Brain microvascular endothelial cell (primary cell): ENCODE results near the gene MYLK.

Experiments
- DNase-seq: peaks from one replicate; pipeline ENCODE4 v3.0.0-alpha.2; 2020
- H3K27ac ChIP-seq: fragments of 250-450 bp; sonication (Bioruptor Pico); 2 replicates; pipeline ENCODE4 v1.5.1; 2020; ENCODE audit warnings: mild to moderate bottlenecking, moderate library complexity
- H3K27me3 ChIP-seq: fragments of 250-450 bp; sonication (Bioruptor Pico); replicated peaks from 2 replicates; pipeline ENCODE4 v1.5.1; 2020; ENCODE audit warnings: mild to moderate bottlenecking
- H3K36me3 ChIP-seq: fragments of 250-450 bp; sonication (Bioruptor Pico); replicated peaks from 2 replicates; pipeline ENCODE4 v1.5.1; 2020; ENCODE audit warnings: mild to moderate bottlenecking
- H3K4me3 ChIP-seq: 2 replicates; pipeline ENCODE4 v1.5.1; 2011; ENCODE audit warnings: low read depth, mild to moderate bottlenecking, control low read depth, low read length, moderate library complexity
- in situ Hi-C: cut with HindIII; loops from 2 replicates; pipeline ENCODE4 v1.10.0; 2017; ENCODE audit warnings: low sequenced_read_pairs, low pct_ligation_motif_present
- TF ChIP-seq, protein P1 (sequence below): IDR thresholded peaks from 2 replicates; pipeline ENCODE4 v1.5.1; 2011; ENCODE audit warnings: low read depth, mild to moderate bottlenecking, moderate library complexity, low read length, control low read depth, inconsistent platforms; ENCODE audit errors: missing control alignments

The MYLK gene

DNA sequence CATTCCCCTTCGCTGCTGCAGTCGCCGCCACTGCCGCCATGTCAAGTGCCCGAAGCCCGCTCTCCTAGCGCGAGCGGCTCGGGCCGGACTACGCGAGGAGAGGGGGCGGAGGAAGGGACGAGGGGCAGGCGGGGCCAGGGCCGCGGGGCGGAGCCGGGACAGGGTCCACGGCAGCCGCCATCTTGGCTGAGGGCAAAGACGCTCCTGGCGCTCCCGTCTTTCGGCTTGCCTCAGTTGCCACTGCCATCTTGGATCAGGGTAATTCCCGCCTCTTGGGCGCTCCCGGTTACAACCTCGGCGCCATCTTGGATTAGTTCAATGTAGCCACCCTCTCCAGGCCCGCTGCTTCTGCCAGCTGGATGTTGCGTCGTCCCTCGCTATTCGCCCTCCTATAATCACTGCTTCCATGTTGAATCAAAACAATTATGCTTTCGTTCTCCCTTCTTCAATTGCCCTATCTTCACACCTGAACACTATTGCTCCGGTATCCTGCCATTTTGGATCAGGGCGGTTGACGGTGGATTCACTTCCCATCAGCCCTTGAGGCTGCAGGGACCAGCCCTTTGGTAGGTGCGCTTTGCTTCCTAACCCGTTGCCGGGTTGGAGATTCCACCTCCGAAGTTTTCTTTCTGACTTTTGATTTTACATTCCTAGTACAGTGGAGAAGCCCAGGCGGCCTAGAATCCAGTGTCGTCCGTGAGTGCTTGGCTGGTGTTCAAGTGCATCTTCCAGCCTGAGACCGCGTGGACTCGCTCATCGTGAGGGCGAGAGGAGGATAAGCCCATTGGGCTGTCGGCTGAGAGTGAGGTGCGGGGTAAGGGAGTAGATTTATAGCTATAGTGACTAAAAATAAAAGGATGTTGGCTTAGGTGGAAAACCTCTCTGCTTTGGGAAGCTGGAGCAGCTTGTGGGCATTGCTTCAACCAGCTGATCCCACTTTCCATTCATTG lies 298.9 kb downstream of the MYLK start, which contains the start of gene HACD2:
Gene HACD2, minus strand, starts transcription at position 66 of the 950 bp plus-strand sequence. Its CDS starts 26 bp downstream, at position 40.
- Histone ChIP-seq H3K36me3 (no peaks in the 10 kb centered on the region), H3K27ac (peak within 1 kb of the TSS; percentile 82), H3K4me3 (peak within 1 kb of the TSS; percentile 85), H3K27me3 (no peaks in the 10 kb centered on the region)
- TF ChIP-seq, protein P1, sequence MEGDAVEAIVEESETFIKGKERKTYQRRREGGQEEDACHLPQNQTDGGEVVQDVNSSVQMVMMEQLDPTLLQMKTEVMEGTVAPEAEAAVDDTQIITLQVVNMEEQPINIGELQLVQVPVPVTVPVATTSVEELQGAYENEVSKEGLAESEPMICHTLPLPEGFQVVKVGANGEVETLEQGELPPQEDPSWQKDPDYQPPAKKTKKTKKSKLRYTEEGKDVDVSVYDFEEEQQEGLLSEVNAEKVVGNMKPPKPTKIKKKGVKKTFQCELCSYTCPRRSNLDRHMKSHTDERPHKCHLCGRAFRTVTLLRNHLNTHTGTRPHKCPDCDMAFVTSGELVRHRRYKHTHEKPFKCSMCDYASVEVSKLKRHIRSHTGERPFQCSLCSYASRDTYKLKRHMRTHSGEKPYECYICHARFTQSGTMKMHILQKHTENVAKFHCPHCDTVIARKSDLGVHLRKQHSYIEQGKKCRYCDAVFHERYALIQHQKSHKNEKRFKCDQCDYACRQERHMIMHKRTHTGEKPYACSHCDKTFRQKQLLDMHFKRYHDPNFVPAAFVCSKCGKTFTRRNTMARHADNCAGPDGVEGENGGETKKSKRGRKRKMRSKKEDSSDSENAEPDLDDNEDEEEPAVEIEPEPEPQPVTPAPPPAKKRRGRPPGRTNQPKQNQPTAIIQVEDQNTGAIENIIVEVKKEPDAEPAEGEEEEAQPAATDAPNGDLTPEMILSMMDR, result no peak
- DNase-seq, result peak; percentile 97
- in situ Hi-C loops, result no loop called here

DNA sequence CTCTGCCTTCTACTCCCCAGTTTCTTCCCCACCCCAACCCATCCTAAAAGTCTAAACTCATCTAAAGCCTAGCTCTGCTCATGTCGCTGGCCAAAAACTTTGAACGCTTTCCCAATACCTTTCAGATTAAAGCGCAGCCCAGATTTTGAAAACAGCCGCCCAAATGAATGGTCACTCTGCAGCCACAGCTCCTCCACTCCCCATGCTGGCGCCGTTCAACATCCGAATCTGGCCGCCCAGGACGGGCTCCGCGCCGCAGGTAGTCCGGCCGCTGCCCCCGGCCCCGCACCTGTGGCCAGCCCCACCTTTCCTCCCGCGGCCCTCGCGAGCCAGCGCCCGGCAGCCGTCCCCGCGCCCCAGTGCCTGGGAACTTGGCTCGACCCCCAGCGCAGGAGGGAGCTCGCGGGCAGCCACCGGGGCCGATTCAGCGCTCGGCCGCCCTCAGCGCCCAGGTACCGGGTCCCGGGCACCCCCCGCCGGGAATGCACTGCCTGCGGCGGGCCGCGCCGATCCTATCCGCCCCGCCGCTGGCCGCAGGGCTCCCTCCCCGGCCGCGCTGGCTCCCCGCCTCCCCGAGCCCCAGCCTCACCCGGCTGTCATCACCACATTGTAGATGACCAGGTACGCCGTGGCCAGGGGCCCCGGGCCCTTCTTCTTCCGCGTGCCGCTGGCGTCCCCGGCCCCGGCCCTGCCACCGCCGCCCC lies 299.7 kb downstream of the MYLK start:
- Histone ChIP-seq H3K36me3 (no peaks in the 10 kb centered on the region), H3K27me3 (no peaks in the 10 kb centered on the region), H3K4me3 (peak overlapping the region; percentile 85), H3K27ac (peak overlapping the region; percentile 6)
- TF ChIP-seq, protein P1, result no peak
- DNase-seq, result no peak
- in situ Hi-C loops, result no loop called here

DNA sequence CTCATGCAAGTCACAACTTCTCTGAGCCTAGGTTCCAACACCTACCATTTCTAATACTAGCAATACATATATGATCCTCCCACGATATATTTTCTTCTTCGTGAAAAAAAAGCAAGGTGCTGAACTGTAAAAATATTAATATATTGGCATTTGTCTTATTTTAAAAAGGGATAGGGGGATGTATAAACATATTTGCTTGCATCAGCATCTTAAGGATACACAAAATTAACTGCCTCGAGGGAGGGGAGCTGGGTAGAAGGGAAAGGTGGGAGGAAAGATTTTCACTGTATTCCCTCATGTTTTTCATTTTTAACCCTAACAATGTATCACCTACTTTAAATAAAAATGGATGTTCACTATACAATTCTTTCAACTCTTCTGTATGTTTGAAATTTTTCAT lies 300.6 kb downstream of the MYLK start:
- H3K27ac ChIP-seq, result no peak overlapping the region

GRCh38 chr3:123582315-123582714 lies 301.8 kb downstream of the MYLK start:
- Histone ChIP-seq H3K27me3 (no peaks in the 10 kb centered on the region), H3K4me3 (no peak overlapping the region), H3K27ac (no peak overlapping the region), H3K36me3 (no peaks in the 10 kb centered on the region)
- TF ChIP-seq, protein P1, result no peak
- no peak for DNase-seq
- in situ Hi-C loops, result no loop called here

More for the DNA sequence above, 300.6 kb downstream of the MYLK start:
- H3K36me3 ChIP-seq, result no peaks in the 10 kb centered on the region
- in situ Hi-C loops, result no loop called here
- no peaks in the 10 kb centered on the region for H3K27me3 ChIP-seq
- TF ChIP-seq, protein P1, result no peak
- peak overlapping the region; percentile 85 for H3K4me3 ChIP-seq
- DNase-seq, result no peak

GRCh38 chr3:123576122-123576521 lies 308.0 kb downstream of the MYLK start:
- in situ Hi-C loops, result no loop called here
- Histone ChIP-seq H3K27me3 (no peaks in the 10 kb centered on the region), H3K27ac (no peak overlapping the region), H3K36me3 (no peaks in the 10 kb centered on the region), H3K4me3 (no peak overlapping the region)
- TF ChIP-seq, protein P1, result no peak
- DNase-seq, result no peak
